GM12874 (cell line): ENCODE results near the gene TRAPPC2L.

ENCODE experiments used
- CTCF ChIP-seq: IDR thresholded peaks from 2 replicates; pipeline ENCODE4 v1.5.1; 2011; ENCODE audit warnings: low read depth, mild to moderate bottlenecking, control low read depth, low read length, moderate library complexity; ENCODE audit not compliant: insufficient read depth

TRAPPC2L gene

GRCh38 chr16:88830783-88831182 is 26.1 kb upstream of the TRAPPC2L start:
- no peak for TF ChIP-seq CTCF

- TF ChIP-seq CTCF, result no peak
These were observed 25.1 kb upstream of the TRAPPC2L start for GRCh38 chr16:88831838-88832237.

- no peak for TF ChIP-seq CTCF
These were observed 23.8 kb upstream of the TRAPPC2L start for GRCh38 chr16:88833086-88833485.

- no peak for TF ChIP-seq CTCF
These were observed 22.3 kb upstream of the TRAPPC2L start for GRCh38 chr16:88834670-88835069.

GRCh38 chr16:88835383-88835782 is 21.5 kb upstream of the TRAPPC2L start:
- no peak for TF ChIP-seq CTCF

- TF ChIP-seq CTCF, result no peak
These were observed 21.1 kb upstream of the TRAPPC2L start for GRCh38 chr16:88835818-88836217.

- TF ChIP-seq CTCF, result no peak
These were observed 20.1 kb upstream of the TRAPPC2L start for GRCh38 chr16:88836791-88837190.

GRCh38 chr16:88837806-88838205 is 19.1 kb upstream of the TRAPPC2L start:
- TF ChIP-seq CTCF, result no peak
